Lung (tissue), 12 donors: ENCODE data around the gene YTHDF1. TPM values are rescaled to one million over a fixed set of nuclear protein-coding genes. Genes with fewer than 3 reads are reported as not detected.
"Not testable (repeated sequence)": the region's sequence is repeated elsewhere in the genome, so short reads cannot be mapped to it uniquely, and the experiment has no call there.

Experiments used
- ATAC-seq: fragments of 200-7000 bp; cut with Tn5 transposase; one replicate; pipeline ENCODE4 v1.9.1; 2020; ENCODE audit warnings: moderate number of reproducible peaks; ENCODE audit not compliant: insufficient read depth, low FRiP score
- DNase-seq, 3 donors: peaks; one replicate each; pipeline ENCODE4 v3.0.0-alpha.2; 2013 to 2017
- H3K27ac ChIP-seq, 2 donors: one replicate each; pipeline ENCODE4 v1.5.1; 2013; ENCODE audit warnings: mild to moderate bottlenecking in 2 of 2, moderate library complexity in 2 of 2, control low read depth in 1 of 2, inconsistent platforms in 1 of 2, low read depth in 1 of 2, low read length in 1 of 2
- H3K27me3 ChIP-seq, 3 donors: one replicate each; pipeline ENCODE4 v1.5.1; 2013; ENCODE audit warnings: low read length in 2 of 3; ENCODE audit not compliant: control insufficient read depth in 3 of 3, insufficient read depth in 3 of 3
- H3K36me3 ChIP-seq, 4 donors: one replicate each; pipeline ENCODE4 v1.5.1; 2013; ENCODE audit warnings: low read length in 4 of 4, mild to moderate bottlenecking in 1 of 4, moderate library complexity in 1 of 4; ENCODE audit not compliant: control insufficient read depth in 4 of 4, insufficient read depth in 4 of 4
- H3K4me1 ChIP-seq, 5 donors: one replicate each; pipeline ENCODE4 v1.5.1; 2013; ENCODE audit warnings: low read length in 5 of 5, mild to moderate bottlenecking in 2 of 5, moderate library complexity in 1 of 5; ENCODE audit not compliant: control insufficient read depth in 5 of 5, insufficient read depth in 5 of 5
- H3K4me3 ChIP-seq: one replicate; pipeline ENCODE4 v1.5.1; 2013; ENCODE audit warnings: mild to moderate bottlenecking, control low read depth, moderate library complexity
- H3K9ac ChIP-seq, 2 donors: one replicate each; pipeline ENCODE4 v1.5.1; 2013; ENCODE audit warnings: low read length in 2 of 2, control low read depth in 1 of 2; ENCODE audit not compliant: insufficient read depth in 1 of 2
- H3K9me3 ChIP-seq, 4 donors: one replicate each; pipeline ENCODE4 v1.5.1; 2013; ENCODE audit warnings: low read length in 3 of 4, mild to moderate bottlenecking in 1 of 4, moderate library complexity in 1 of 4; ENCODE audit not compliant: control insufficient read depth in 4 of 4, insufficient read depth in 3 of 4
- CTCF ChIP-seq: IDR thresholded peaks from 2 replicates; pipeline ENCODE4 v1.5.1; 2012; ENCODE audit warnings: mild to moderate bottlenecking; ENCODE audit errors: control extremely low read depth, extremely low read depth
- WGBS, 2 donors: extraction: QIAGEN DNeasy Blood & Tissue Kit; methylation state at CpG; one replicate each; pipeline ENCODE4 v1.1.7; 2013; 5-methylcytosine and 5-hydroxymethylcytosine counted together
- polyA plus RNA-seq, 2 donors: library from polyadenylated mRNA; stranded (reverse); fragments of 200-250 nt; gene quantifications; one replicate each; pipeline ENCODE4 v1.2.1, GENCODE V29; 2013
- total RNA-seq, 2 donors: library from RNA; depleted of rRNA in 1 of 2; stranded (reverse); fragments of >200 nt in 1 of 2; gene quantifications; one replicate each; pipeline ENCODE4 v1.2.1, GENCODE V29; 2014 to 2021
- donor health status: control.
- donor health status: control.
- donor health status: Bipolar disorder and iron deficiency.
- donor health status: healthy.
- donor health status: DM: yes; HTN: yes; CAD: no.

Gene YTHDF1
- total and polyA plus RNA-seq, 4 donors: 21.9 to 33.8 (median 24.1) TPM

DNA sequence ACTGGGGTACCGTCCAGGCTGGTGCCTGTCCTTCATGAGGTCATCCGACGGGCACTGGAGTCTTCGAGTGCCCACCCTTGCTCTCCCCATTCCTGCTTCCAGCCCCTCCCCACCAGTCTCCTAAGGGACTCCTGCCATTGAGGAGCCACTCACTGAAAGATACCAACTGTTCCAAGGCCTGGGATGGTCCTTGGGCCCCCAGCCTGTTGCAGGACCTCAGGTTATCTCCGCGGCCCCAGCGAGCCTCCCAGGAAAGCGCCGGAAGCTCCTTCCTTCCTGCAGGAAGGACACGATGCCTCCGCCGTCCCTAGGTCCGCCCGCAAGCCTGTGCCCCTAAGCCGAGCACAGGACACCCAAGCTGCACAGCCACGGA, 37.1 kb upstream of the YTHDF1 start:
- 8 to 9% methylated on average over 15 to 16 of the region's 16 CpGs for WGBS, 2 donors
- peaks cover 0 to 28% (median 5%) of the 10 kb centered on the region in 5 donors for H3K4me1 ChIP-seq
- peaks cover 0 to 27% (median 16%) of the 10 kb centered on the region in 3 donors for H3K27me3 ChIP-seq
- ATAC-seq (no peak), DNase-seq (no peak)
- no peak overlapping the region for H3K4me3 ChIP-seq
- no peak overlapping the region for H3K27ac ChIP-seq
- TF ChIP-seq CTCF: no peak
- peaks cover 0 to 3% (median 0%) of the 10 kb centered on the region in 4 donors for H3K9me3 ChIP-seq
- no peak overlapping the region for H3K9ac ChIP-seq
- H3K36me3 ChIP-seq: no peaks in the 10 kb centered on the region

- Histone ChIP-seq H3K27ac (no peak overlapping the region), H3K9ac (no peak overlapping the region), H3K27me3 (peaks cover 0 to 27% (median 16%) of the 10 kb centered on the region in 3 donors), H3K4me1 (peaks cover 0 to 21% (median 0%) of the 10 kb centered on the region in 5 donors), H3K36me3 (no peaks in the 10 kb centered on the region), H3K4me3 (no peak overlapping the region), H3K9me3 (peaks cover 0 to 3% (median 0%) of the 10 kb centered on the region in 4 donors)
- WGBS, 2 donors: 63 to 67% methylated on average over 7 to 8 of the region's 8 CpGs
- DNase-seq (no peak), ATAC-seq (no peak)
- TF ChIP-seq CTCF: no peak
Measured at GRCh38 chr20:63252284-63252711, 36.4 kb upstream of the YTHDF1 start.

GRCh38 chr20:63251350-63251749, 35.4 kb upstream of the YTHDF1 start:
- H3K27ac ChIP-seq, DNase-seq, H3K9me3 ChIP-seq, H3K9ac ChIP-seq, H3K4me3 ChIP-seq, H3K36me3 ChIP-seq, ATAC-seq: not testable (repeated sequence)
- Histone ChIP-seq H3K4me1 (peaks cover 0 to 21% (median 0%) of the 10 kb centered on the region in 5 donors), H3K27me3 (peaks cover 0 to 22% (median 16%) of the 10 kb centered on the region in 3 donors)
- WGBS, 2 donors: 31 to 52% methylated on average over 11 to 12 of the region's 14 CpGs

DNA sequence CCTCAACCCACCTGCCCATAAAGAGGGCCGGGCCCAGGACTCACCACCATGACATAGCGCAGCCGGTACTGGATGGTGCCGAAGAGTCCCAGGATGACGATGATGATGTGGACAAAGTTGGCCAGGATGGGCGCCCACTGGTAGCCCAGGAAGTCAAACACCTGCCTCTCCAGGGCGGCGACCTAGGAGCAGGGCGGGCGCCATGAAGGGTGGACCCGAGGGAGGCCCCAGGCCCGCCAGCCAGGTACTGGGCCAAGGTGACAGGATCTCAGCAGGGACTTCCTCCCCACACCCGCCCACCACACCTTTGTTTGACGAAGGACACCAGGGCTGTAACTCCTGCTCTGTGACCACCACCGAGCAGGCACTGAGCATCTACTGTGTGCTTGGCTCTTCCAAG, 34.0 kb upstream of the YTHDF1 start:
- no peaks in the 10 kb centered on the region for H3K36me3 ChIP-seq
- 91% methylated on average over 15 of the region's 15 CpGs for WGBS, 2 donors
- TF ChIP-seq CTCF: no peak
- peaks cover 0 to 18% (median 16%) of the 10 kb centered on the region in 3 donors for H3K27me3 ChIP-seq
- ATAC-seq (no peak), DNase-seq (no peak)
- H3K9me3 ChIP-seq: no peaks in the 10 kb centered on the region
- no peak overlapping the region for H3K27ac ChIP-seq
- peaks cover 0 to 14% (median 0%) of the 10 kb centered on the region in 5 donors for H3K4me1 ChIP-seq
- no peak overlapping the region for H3K4me3 ChIP-seq
- H3K9ac ChIP-seq: no peak overlapping the region
